Measurements from ENCODE around the gene CACNA1A.

CACNA1A gene

GRCh38 chr19:13301627-13302334 lies 204.5 kb downstream of the CACNA1A start:
- no peak for DNase-seq

GRCh38 chr19:13300421-13301030 lies 205.8 kb downstream of the CACNA1A start:
- DNase-seq, result no peak

DNA sequence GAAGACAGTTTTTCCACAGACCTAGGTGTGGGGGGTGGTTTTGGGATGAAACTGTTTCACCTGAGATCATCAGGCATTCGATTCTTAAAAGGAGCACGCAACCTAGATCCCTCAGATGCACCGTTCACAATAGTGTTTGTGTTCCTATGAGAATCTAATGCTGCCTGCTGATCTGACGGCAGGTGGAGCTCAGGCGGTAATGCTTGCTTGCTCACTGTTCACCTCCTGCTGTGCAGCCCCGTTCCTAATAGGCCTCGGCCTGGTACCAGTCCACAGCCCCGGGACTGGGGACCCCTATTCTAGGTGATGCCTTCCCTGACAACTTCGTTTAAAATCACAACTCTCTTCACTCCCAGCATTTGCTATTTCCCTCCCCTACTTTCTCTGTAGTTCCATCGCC lies 206.4 kb downstream of the CACNA1A start:
- DNase-seq, result no peak

DNA sequence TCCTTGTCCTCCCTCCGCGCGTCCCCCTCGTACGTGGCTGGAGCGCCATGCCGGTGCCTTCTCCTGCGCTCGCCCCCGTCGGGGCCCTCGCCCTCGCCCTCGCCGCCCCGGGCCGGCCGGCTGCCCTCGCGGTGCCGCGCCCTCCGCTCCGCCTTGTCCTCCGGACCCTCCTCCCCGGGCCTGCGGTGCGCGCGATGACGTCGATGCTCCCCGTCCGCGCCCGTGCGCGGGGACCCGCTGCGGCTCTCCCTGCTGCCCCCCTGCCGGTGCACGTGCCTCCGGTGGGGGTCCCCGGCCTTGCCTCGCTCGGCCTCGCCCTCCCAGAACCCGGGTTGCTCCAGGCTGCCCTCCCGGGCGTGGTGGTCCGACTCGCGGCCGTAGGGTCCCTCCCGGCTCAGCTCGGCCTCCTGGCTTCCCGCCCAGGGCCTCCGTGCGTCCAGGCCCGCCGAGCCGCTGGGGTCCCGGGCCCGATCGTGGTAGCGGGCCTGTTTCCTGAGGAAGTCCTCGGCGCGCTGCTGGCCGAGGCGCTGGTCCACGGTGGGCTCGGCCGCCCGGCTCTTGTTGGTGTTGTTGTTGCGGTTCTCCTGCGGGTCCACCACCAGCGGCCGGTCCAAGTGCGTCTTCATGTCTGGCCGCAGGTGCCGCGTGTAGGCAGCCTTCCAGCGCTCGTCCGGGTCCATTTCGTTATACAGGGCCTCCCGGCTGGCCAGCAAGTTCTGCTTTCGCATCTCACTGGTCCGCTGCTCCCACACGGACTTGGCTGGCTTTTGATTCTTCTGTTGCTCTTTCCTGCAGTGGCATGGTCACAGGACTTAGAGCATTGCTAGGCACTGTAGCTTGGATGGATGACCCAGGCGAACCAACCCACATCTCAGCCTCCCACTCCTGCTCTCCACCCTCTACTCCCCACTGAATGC lies 207.5 kb downstream of the CACNA1A start:
- DNase-seq, result no peak

- no peak for DNase-seq
Observed at GRCh38 chr19:13297023-13297422, 209.3 kb downstream of the CACNA1A start.

DNA sequence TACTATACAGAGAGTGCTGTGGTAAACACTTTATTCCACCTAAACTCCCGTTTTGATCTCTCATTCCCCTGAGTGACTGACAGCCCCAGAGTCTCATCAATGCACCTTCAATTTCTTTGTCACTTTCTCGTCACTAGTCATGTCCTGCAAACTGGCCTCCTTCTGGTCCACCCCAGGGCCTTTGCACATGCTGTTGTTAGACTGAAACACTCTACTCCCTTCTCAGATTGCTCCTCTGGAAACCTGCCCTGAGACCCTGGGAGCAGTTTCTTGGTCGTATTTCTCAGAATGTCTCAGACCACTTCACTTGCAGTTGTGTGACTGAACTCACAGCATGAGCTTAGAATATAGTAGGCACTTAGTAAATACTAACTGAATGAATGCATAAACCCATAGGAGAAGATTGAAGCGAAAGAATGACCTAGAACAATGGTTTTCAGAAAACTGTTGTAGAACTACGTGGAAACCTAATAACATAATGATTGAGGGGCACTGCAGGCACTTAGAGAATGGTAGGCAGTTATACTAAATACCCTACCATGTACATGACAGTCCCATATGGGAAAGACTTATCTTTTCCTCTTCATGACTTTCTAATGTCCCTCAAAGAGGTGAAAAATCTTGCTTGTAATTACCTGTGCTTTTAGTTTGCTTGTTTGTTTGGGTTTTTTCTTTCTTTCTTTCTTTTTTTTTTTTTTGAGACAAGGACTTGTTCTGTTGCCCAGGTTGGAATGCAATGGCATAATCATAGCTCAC lies 211.3 kb downstream of the CACNA1A start:
- no peak for DNase-seq

DNA sequence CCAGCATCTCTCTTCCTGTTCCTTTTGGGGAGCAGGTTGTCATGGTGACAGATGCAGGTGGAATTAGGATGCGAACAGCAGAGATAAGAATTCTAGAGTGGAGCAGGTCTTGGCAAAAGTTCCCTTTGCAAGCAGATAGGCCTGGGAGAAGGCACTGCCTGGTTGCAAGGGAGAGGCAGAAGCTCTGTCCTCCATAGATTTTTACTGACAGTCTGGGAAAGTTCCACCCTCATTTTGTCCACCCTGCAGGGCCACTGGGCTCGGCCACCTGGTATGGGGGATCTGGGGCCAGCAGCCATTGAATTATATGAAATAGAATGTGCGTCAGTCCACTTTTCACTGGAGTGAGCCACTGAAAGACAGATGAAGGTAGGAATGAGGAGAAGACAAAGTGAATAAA lies 214.4 kb downstream of the CACNA1A start:
- no peak for DNase-seq

DNA sequence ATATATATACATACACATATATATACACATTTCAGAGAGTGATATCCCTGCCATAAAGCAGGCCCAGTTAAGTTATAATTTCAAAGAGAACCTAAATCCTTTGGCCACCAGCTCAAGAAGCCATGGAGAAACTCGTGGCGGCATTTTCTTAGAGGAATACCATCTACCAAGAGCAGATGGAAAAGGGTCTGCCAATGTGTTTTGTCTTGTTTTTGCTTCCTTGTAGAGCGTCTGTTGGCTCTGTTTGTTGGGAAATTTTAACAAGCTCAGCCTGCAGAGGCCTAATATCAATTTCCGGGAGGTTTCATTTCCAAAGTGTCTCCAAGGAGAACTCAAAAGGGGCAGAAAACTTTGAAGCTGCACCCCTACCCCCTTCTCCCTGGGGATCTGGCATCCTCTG lies 215.5 kb downstream of the CACNA1A start:
- DNase-seq, result no peak

DNA sequence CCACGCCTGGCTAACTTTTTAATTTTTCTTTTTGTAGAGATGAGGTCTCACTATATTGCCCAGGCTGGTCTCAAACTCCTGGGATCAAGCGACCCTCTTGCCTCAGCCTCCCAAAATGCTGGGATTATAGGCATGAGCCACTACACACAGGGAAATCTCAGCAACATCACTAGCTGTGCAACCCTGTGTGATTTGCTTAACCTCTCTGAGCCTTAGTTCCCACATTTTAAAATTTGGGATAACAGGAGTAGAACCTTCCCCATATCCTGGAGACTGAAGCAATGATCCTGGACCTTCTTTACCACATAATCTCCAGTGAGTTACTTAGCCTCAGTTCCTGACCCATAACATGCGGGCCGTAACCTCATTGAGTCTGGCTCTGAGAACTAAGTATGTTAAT lies 217.0 kb downstream of the CACNA1A start:
- DNase-seq, result no peak

DNA sequence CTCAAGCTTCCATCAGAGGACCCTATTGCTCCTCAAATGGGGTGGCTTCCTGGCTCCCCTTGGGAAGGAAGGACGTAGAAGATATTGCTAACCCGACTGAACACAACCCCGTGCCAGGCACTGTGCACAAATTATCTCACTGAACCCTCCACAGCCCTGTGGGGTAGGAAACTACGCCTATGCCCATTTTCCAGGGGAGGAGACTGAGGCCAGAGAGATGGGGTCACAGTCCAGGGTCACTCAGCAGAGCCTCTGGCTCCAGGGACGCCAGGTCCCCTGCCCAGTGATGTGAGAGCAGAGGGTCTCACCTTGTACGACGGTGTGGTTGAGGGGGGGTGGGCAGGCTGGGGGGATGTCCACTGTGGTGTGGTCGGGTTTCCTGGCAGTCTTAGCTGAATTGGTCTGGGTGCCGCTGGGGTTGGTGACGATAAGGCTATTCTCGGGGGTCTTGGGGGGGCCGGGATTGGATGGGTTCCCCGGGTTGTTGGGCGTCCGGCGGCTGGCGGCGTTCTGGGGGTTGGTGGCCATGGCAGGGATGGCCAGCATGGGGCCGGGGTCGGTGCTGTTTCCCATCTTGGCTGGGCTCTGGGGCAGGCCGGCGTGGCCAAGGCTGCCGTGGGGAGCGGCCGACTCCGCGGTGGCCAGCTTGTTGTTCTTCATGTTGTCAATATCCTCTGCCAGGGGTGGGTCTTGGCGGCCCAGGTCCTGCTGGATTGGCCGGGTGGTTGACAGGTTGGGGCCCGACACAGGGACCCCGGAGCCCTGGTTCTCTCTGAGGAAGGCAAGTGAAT lies 219.9 kb downstream of the CACNA1A start:
- DNase-seq, result no peak

GRCh38 chr19:13284929-13285928 lies 221.1 kb downstream of the CACNA1A start:
- no peak for DNase-seq

DNA sequence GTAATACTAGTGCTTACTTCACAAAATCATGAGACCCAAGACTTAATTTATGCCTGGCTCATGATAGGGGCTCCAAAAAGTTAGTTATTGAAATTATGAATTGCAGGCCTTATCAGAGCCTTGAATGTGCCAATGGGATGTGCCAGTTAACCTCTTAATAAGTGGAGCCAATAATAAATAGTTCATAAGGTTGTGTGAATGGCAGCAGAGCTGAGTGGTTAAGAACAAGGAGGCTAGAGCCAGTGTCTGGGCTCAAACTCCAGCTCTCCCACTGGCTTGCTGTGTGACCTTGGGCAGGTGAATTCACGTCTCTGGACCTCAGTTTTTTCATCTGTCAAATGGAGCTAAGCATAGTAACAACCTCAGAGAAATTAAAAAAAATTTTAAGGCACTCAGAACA lies 222.4 kb downstream of the CACNA1A start:
- no peak for DNase-seq

- DNase-seq, result no peak
Observed at GRCh38 chr19:13282486-13283065, 223.7 kb downstream of the CACNA1A start.

DNA sequence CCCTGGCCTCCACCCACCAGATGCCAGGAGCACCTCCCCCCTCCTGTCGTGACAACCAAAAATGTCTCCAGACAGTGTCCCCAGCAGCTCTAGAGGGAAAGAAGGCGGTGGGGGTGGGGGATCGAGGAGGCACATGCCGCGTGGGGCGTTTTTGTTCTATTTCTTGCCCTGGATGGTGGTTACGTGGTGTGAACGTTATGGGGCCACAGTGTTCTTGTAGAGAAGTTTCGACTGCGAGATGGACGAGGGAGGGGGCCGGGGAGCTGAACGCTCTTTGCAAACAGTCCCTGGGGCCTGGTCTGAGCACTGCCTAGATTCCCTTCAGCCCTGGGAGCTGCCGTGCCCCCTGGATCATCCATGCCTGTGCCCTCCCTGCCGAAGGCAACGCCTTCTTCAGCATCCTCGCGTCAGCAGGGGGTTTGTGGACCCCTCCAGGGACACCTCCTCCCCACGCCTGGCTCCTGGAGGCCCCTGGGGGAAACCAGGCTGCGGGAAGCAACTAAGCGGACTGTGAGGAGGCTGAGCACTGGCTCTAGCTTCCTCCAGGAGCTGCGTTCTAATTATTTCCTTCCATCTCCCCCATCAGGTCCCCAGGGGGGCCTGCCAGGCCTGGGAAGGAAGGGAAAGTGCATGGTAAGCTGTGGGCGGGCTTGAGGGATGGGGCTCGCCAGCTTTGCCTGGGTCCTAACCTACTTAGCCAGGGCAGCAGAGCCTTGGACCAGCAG lies 224.6 kb downstream of the CACNA1A start:
- DNase-seq, result no peak

DNA sequence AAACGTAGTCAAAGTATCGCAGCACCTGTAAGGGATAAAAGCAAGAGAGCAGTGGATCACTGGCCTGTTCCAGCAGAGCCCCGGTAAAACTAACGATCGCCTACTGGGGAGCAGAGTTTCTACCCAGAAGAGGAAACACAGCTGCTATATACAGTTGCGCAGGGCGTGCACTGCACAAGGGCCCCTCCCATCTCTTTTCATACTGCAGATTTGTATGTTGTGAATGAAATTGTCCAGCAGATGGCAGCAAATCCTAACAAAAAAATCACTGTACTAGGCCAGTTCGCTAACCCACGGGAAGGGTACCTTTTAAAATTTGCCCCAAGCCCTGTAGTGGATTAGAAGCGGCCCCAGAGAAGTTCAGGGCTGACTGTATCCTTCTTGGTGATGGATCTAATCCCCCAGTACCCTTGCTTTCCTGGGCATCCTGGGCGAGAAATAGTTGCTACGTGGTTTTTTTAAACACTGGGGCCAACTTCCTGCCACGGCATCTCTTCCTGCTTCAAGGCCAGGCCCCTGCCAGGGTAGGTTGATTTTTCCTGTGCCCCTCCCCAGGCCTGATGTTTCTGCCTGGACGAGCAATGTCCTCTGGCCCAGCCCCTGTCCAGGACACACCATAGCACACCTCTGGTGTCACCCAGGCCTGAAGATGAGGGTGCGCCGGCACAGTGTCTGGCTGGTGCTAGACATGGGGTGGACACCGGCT lies 229.0 kb downstream of the CACNA1A start:
- peak; percentile 85 for DNase-seq

DNA sequence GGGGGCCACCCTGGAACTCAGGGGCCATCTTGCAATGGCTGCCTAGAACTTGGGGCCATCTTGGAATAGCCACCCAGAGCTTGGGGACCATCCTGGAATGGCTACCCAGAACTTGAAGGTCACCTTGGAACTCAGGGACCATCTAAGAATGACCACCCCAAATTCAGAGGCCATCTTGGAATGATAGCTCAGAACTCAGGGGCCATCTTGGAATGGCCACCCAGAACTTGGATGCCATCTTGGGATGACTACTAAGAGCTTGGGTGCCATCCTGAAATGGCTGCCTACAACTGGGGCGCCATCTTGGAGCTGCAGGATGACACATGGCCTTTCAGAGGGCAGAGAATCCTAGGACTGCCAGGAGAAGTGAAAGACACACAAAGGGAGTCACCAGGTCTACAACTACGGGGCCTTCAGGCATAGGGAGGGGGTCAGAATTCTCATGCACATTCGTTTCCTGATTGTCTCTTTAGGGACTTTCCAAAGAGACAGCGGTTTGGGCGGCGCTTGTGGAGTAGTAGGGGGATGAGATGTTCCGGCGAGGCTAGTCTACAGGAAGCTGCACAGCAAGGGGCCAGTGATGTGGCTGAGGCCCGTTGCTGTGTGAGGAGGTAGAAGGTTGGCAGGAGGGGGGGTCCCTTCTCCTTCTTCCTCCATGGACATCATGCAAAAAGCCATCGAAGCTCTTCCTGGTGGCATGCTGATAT lies 231.1 kb downstream of the CACNA1A start:
- peak; percentile 37 for DNase-seq

GRCh38 chr19:13270514-13271105 lies 235.7 kb downstream of the CACNA1A start:
- DNase-seq, result no peak

- DNase-seq, result no peak
Observed at GRCh38 chr19:13269348-13269747, 236.9 kb downstream of the CACNA1A start.
